AG04450 (cell line): ENCODE data around the gene EGLN2. TPM values are rescaled to one million over a fixed set of nuclear protein-coding genes. Genes with fewer than 3 reads are reported as not detected.
"Not testable (repeated sequence)": the region's sequence is repeated elsewhere in the genome, so short reads cannot be mapped to it uniquely, and the experiment has no call there.

Source experiments
- CTCF ChIA-PET: fragments of 300-600, 350-600 bp; formaldehyde crosslinking; extraction: SDS; loops from one replicate; lab custom pipeline; 2022; ENCODE audit warnings: antibody characterized with exemption, inconsistent platforms; lab: Charles Lee
- POLR2A ChIA-PET: fragments of 350-600 bp; formaldehyde crosslinking; extraction: SDS; loops from one replicate; lab custom pipeline; 2021; ENCODE audit warnings: antibody characterized with exemption, inconsistent platforms; lab: Yijun Ruan, JAX
- DNase-seq: peaks from one replicate; pipeline ENCODE4 v3.0.0-alpha.2; 2011; ENCODE audit warnings: low read depth, low spot score
- H3K27ac ChIP-seq: one replicate; pipeline ENCODE4 v1.5.1; 2012; ENCODE audit warnings: low read depth, low read length, control low read depth
- H3K27me3 ChIP-seq: one replicate; pipeline ENCODE4 v1.6.0; 2012; ENCODE audit warnings: low read length; ENCODE audit not compliant: control insufficient read depth, insufficient read depth
- H3K4me3 ChIP-seq: 2 replicates; pipeline ENCODE4 v1.5.1; 2011; ENCODE audit warnings: mild to moderate bottlenecking, low read depth, low read length, control low read depth
- H3K9me3 ChIP-seq: 2 replicates; pipeline ENCODE4 v1.5.1; 2012; ENCODE audit warnings: low read length; ENCODE audit not compliant: control insufficient read depth, insufficient read depth
- CTCF ChIP-seq: IDR thresholded peaks from 2 replicates; pipeline ENCODE4 v1.5.1; 2011; ENCODE audit warnings: low read depth, low read length, control low read depth, inconsistent platforms
- polyA plus RNA-seq: library from polyadenylated mRNA; depleted of rRNA; stranded (reverse); fragments of >200 nt; gene quantifications from 2 replicates; pipeline ENCODE4 v1.2.3, GENCODE V29; 2011

The EGLN2 gene
- polyA plus RNA-seq, 1 experiment = 28.2 TPM

GRCh38 chr19:40811478-40812341 is 12.7 kb downstream of the EGLN2 start:
- H3K27me3 ChIP-seq = no peaks in the 10 kb centered on the region
- no peak overlapping the region for H3K4me3 ChIP-seq
- TF ChIP-seq CTCF = no peak
- DNase-seq = no peak
- H3K9me3 ChIP-seq = peaks cover 7% of the 10 kb centered on the region; the same call in 1 of the 2 replicates
- H3K27ac ChIP-seq = no peak overlapping the region
- ChIA-PET CTCF (interaction anchor here (1.2 kb wide), 1 partner anchor 8 kb away, joined by 6 read pairs; no protein-coding TSS in a partner anchor), POLR2A (interaction anchor here (0.6 to 1.1 kb wide), 5 partner anchors 11 to 207 kb away, joined by 3 to 14 read pairs (median 3); no protein-coding TSS in a partner anchor)

- ChIA-PET POLR2A (interaction anchor here (0.6 to 0.7 kb wide), 2 partner anchors 90 to 132 kb away, joined by 3 read pairs; no protein-coding TSS in a partner anchor), CTCF (interaction anchor here (0.6 kb wide), 1 partner anchor 16 kb away, joined by 3 read pairs; no protein-coding TSS in a partner anchor)
- H3K27me3 ChIP-seq, H3K4me3 ChIP-seq, DNase-seq, H3K27ac ChIP-seq, H3K9me3 ChIP-seq: not testable (repeated sequence)
Observed at GRCh38 chr19:40812571-40812970, 13.6 kb downstream of the EGLN2 start.

- no peak for DNase-seq
- peaks cover 7% of the 10 kb centered on the region; the same call in 1 of the 2 replicates for H3K9me3 ChIP-seq
- no peaks in the 10 kb centered on the region for H3K27me3 ChIP-seq
- no peak overlapping the region for H3K27ac ChIP-seq
- H3K4me3 ChIP-seq = no peak overlapping the region
- TF ChIP-seq CTCF = no peak
- ChIA-PET POLR2A (interaction anchor here (0.6 kb wide), 1 partner anchor 133 kb away, joined by 3 read pairs; no protein-coding TSS in a partner anchor), CTCF (interaction anchor here (0.6 kb wide), 1 partner anchor 11 kb away, joined by 5 read pairs; no protein-coding TSS in a partner anchor)
Observed at GRCh38 chr19:40813182-40813581, 14.2 kb downstream of the EGLN2 start.

- ChIA-PET CTCF (interaction anchor here (2.0 kb wide), 1 partner anchor 8 kb away, joined by 13 read pairs; no protein-coding TSS in a partner anchor), POLR2A (no interaction called here)
- no peak for TF ChIP-seq CTCF
- no peak overlapping the region for H3K4me3 ChIP-seq
- no peaks in the 10 kb centered on the region; the same call in 1 of the 2 replicates for H3K9me3 ChIP-seq
- DNase-seq = no peak
- H3K27ac ChIP-seq = no peak overlapping the region
- H3K27me3 ChIP-seq = no peaks in the 10 kb centered on the region
Observed at GRCh38 chr19:40815223-40815622, 16.2 kb downstream of the EGLN2 start.

- not testable (repeated sequence) for DNase-seq, H3K9me3 ChIP-seq, H3K27me3 ChIP-seq, H3K27ac ChIP-seq
- POLR2A ChIA-PET = interaction anchor here (1.0 kb wide), 1 partner anchor 13 kb away, joined by 4 read pairs; no protein-coding TSS in a partner anchor
- peak overlapping the region; percentile 34 for H3K4me3 ChIP-seq
- TF ChIP-seq CTCF = peak; percentile 37
- CTCF ChIA-PET = interaction anchor here (0.5 to 2.0 kb wide), 6 partner anchors 12 to 551 kb away, joined by 3 to 14 read pairs (median 4); partner anchors contain the start of gene RAB4B
Observed at GRCh38 chr19:40818480-40819399, 19.7 kb downstream of the EGLN2 start.
